SU-DHL-6 (cell line): ENCODE data around the gene GATD1.

Experiments
- H2AFZ ChIP-seq: fragments of 200-600 bp; sonication (generic); 2 replicates; pipeline ENCODE4 v1.6.1; 2014; ENCODE audit warnings: low read depth, mild to moderate bottlenecking, moderate library complexity, mixed read lengths, antibody characterized with exemption, low read length; ENCODE audit not compliant: severe bottlenecking
- H3F3A ChIP-seq: fragments of 200-600 bp; shearing (Covaris generic); 2 replicates; pipeline ENCODE4 v1.6.0; 2016; ENCODE audit warnings: antibody characterized with exemption, mild to moderate bottlenecking; ENCODE audit not compliant: insufficient read depth
- H3K27ac ChIP-seq: fragments of 200-600 bp; sonication (generic); 2 replicates; pipeline ENCODE4 v1.5.1; 2016; ENCODE audit warnings: low read depth, mild to moderate bottlenecking, low read length, moderate library complexity, mixed read lengths
- H3K27me3 ChIP-seq: fragments of 200-600 bp; sonication (generic), shearing (Covaris generic); 2 replicates; pipeline ENCODE4 v1.6.0; 2014; ENCODE audit warnings: mild to moderate bottlenecking, low read length
- H3K36me3 ChIP-seq: fragments of 200-600 bp; sonication (generic); 2 replicates; pipeline ENCODE4 v1.6.1; 2014; ENCODE audit warnings: mild to moderate bottlenecking, low read length, mixed read lengths
- H3K4me2 ChIP-seq: fragments of 300-600, 200-600 bp; shearing (Covaris generic), sonication (generic); 2 replicates; pipeline ENCODE4 v1.6.0; 2014; ENCODE audit warnings: low read length, low read depth, mild to moderate bottlenecking; ENCODE audit not compliant: poor library complexity, severe bottlenecking
- H3K4me3 ChIP-seq: fragments of 200-600 bp; sonication (generic); 2 replicates; pipeline ENCODE4 v1.5.1; 2014; ENCODE audit warnings: antibody characterized with exemption, low read length, mild to moderate bottlenecking, mixed read lengths; ENCODE audit not compliant: insufficient read depth, poor library complexity, severe bottlenecking
- H3K79me2 ChIP-seq: fragments of 200-600 bp; sonication (generic); 2 replicates; pipeline ENCODE4 v1.6.1; 2014; ENCODE audit warnings: mild to moderate bottlenecking, low read length, moderate library complexity; ENCODE audit not compliant: insufficient read depth
- H3K9ac ChIP-seq: fragments of 200-600 bp; sonication (generic); 2 replicates; pipeline ENCODE4 v1.7.0; 2014; ENCODE audit warnings: mild to moderate bottlenecking, low read length
- H3K9me2 ChIP-seq: fragments of 200-600 bp; sonication (generic); replicated peaks from 2 replicates; pipeline ENCODE4 v1.6.1; 2014; ENCODE audit warnings: low read length; ENCODE audit not compliant: insufficient read depth
- H3K9me3 ChIP-seq: fragments of 200-600 bp; sonication (generic); 2 replicates; pipeline ENCODE4 v1.6.1; 2014; ENCODE audit warnings: low read length, mixed read lengths; ENCODE audit not compliant: insufficient read depth
- H4K20me1 ChIP-seq: fragments of 200-600 bp; sonication (generic); 2 replicates; pipeline ENCODE4 v1.6.1; 2014; ENCODE audit warnings: low read depth, mild to moderate bottlenecking, antibody characterized with exemption, low read length, moderate library complexity, mixed read lengths
- CTCF ChIP-seq: fragments of 200-600 bp; sonication (generic); IDR thresholded peaks from one replicate; pipeline ENCODE4 v1.5.1; 2017; ENCODE audit warnings: antibody characterized with exemption, mild to moderate bottlenecking, low read length, moderate library complexity; ENCODE audit not compliant: insufficient read depth, poor library complexity, severe bottlenecking
- EZH2phosphoT487 ChIP-seq: fragments of 200-600 bp; sonication (generic), shearing (Covaris generic); conservative IDR thresholded peaks from 2 replicates; pipeline ENCODE4 v1.6.1; 2018; ENCODE audit warnings: mild to moderate bottlenecking, antibody characterized with exemption, low read length, moderate library complexity, mixed read lengths

Gene GATD1

GRCh38 chr11:792873-793272 is 15.6 kb upstream of the GATD1 start:
- no peaks in the 10 kb centered on the region for H3K9me3 ChIP-seq
- H3F3A ChIP-seq = peaks cover 8% of the 10 kb centered on the region; the same call in 1 of the 2 replicates
- H3K9ac ChIP-seq = no peak overlapping the region
- no peaks in the 10 kb centered on the region for H3K36me3 ChIP-seq
- H3K27me3 ChIP-seq = no peaks in the 10 kb centered on the region
- no peak overlapping the region for H2AFZ ChIP-seq
- peaks cover 15% of the 10 kb centered on the region; the same call in 1 of the 2 replicates for H3K79me2 ChIP-seq
- no peak for TF ChIP-seq CTCF
- no peak for TF ChIP-seq EZH2phosphoT487
- no peak overlapping the region for H3K27ac ChIP-seq
- no peak overlapping the region for H3K4me3 ChIP-seq
- no peaks in the 10 kb centered on the region for H3K9me2 ChIP-seq
- no peak overlapping the region for H3K4me2 ChIP-seq
- peaks cover 2% of the 10 kb centered on the region; the same call in 1 of the 2 replicates for H4K20me1 ChIP-seq

DNA sequence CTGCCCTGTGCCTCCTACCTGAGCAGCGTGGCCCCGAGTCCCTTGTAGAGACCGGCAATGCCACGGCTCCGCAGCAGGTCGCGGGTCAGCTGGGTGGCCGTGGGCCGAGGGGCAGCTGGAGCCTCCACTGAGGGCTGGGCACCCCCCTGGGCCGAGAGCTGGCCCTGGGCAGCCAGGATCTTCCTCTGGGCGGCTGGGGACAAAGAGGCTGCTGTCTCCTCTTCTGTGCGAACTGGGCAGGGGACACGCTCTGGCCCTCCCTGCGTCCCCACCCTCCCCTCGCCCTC is 15.2 kb upstream of the GATD1 start:
- H2AFZ ChIP-seq = no peak overlapping the region
- no peaks in the 10 kb centered on the region for H3K27me3 ChIP-seq
- H3K27ac ChIP-seq = no peak overlapping the region
- peaks cover 8% of the 10 kb centered on the region; the same call in 1 of the 2 replicates for H3F3A ChIP-seq
- H3K36me3 ChIP-seq = no peaks in the 10 kb centered on the region
- peaks cover 2% of the 10 kb centered on the region; the same call in 1 of the 2 replicates for H4K20me1 ChIP-seq
- no peak overlapping the region for H3K4me2 ChIP-seq
- H3K4me3 ChIP-seq = no peak overlapping the region
- no peak for TF ChIP-seq CTCF
- TF ChIP-seq EZH2phosphoT487 = no peak
- no peaks in the 10 kb centered on the region for H3K9me3 ChIP-seq
- H3K9me2 ChIP-seq = no peaks in the 10 kb centered on the region
- H3K79me2 ChIP-seq = peaks cover 15% of the 10 kb centered on the region; the same call in 1 of the 2 replicates
- no peak overlapping the region for H3K9ac ChIP-seq

DNA sequence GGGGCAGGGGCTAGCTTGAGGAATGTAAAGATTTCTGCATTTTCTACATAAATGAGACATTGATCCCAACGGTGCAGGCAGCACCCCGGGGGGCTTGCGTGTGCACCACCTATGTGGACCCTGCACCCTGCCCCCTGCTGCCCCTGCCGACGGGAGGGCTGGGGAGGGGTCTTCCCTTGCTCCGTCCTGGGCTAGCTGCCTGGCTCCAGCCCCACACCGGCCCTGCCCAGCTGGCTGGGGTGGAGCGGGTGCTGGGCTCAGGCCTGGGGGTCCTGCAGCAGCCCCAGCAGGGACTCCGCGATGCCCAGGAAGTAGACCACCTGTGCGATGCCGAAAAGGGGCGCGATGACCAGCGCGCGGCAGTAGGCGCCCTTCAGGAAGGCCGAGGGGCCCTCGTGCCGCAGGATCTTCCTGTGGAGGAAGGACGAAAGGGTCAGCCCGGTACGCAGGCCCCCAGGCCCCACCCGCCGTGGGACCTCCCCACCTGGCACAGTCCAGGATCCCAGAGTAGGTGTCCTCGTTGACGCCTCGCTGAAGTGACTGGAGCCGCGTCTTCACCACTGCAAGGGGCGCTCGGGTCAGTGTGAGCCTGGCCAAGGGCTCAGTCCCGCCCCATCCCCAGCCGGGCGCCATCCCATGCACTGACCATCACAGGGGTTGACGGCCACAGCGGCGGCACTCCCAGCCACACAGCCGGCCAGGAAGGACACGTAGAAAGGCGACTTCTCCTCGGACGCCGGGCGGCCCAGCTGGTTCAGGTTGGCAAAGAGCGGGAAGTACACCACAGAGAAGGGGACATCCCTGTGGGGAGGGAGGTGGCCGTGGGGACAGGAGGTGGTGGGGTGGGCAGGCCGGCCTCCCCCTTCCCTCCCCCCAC is 14.6 kb upstream of the GATD1 start:
- H3K27me3 ChIP-seq = no peaks in the 10 kb centered on the region
- peaks cover 6% of the 10 kb centered on the region; the same call in 1 of the 2 replicates for H3F3A ChIP-seq
- H3K4me3 ChIP-seq = no peak overlapping the region
- H3K9me2 ChIP-seq = no peaks in the 10 kb centered on the region
- H4K20me1 ChIP-seq = peaks cover 2% of the 10 kb centered on the region; the same call in 1 of the 2 replicates
- H3K9ac ChIP-seq = no peak overlapping the region
- no peak overlapping the region for H3K27ac ChIP-seq
- TF ChIP-seq EZH2phosphoT487 (no peak), CTCF (no peak)
- H3K9me3 ChIP-seq = no peaks in the 10 kb centered on the region
- peaks cover 14% of the 10 kb centered on the region; the same call in 1 of the 2 replicates for H3K79me2 ChIP-seq
- no peak overlapping the region for H3K4me2 ChIP-seq
- H2AFZ ChIP-seq = no peak overlapping the region
- no peaks in the 10 kb centered on the region for H3K36me3 ChIP-seq
